K562 (cell line): ENCODE results near the gene IFT172. TPM values are rescaled to one million over a fixed set of nuclear protein-coding genes. Genes with fewer than 3 reads are reported as not detected.
A peak's percentile ranks its signal among the peaks of the same experiment; 100 is the strongest.

Source experiments
- ATAC-seq: fragments of 200-7000 bp; cut with Tn5 transposase; 3 replicates; pipeline ENCODE4 v1.9.1; 2020; ENCODE audit warnings: moderate library complexity
- BruUV-seq: library from RNA; stranded (reverse); fragments of 400-500 nt; replicated peaks from 2 replicates; lab custom pipeline; 2021; lab: Mats Ljungman, UMichigan
- CTCF ChIA-PET: fragments of 300-600 bp; formaldehyde crosslinking; extraction: SDS; loops from one replicate; lab custom pipeline; 2021; ENCODE audit warnings: low intra/inter-chr PET ratio; lab: Yijun Ruan, JAX
- POLR2A ChIA-PET: fragments of 300-600, 350-650 bp; sonication (Branson Sonifier 250); formaldehyde crosslinking; extraction: SDS; loops from one replicate; lab custom pipeline; 2021; ENCODE audit warnings: antibody characterized with exemption, inconsistent platforms; lab: Yijun Ruan, JAX
- DNase-seq, 4 experiments: peaks; one replicate each; pipeline versions ENCODE4 v3.0.0 to v3.0.0-alpha.2; 2011 to 2018; ENCODE audit warnings: low spot score in 3 of 4, mixed read lengths in 3 of 4; ENCODE audit errors: extremely low read depth in 1 of 4
- FAIRE-seq: peaks from 2 replicates; lab custom pipeline; 2011; peaks lifted over from hg19 to GRCh38; lab: Jason Lieb, UNC
- H2AFZ ChIP-seq: 2 replicates; pipeline ENCODE4 v1.6.0; 2011; ENCODE audit warnings: low read depth, low read length, control low read depth, inconsistent platforms
- H3K27ac ChIP-seq: fragments of 200-600 bp; 3 replicates; pipeline ENCODE4 v1.8.0; 2011; ENCODE audit warnings: low read depth, mild to moderate bottlenecking, control low read depth, inconsistent platforms, low read length, moderate library complexity, mixed read lengths; ENCODE audit errors: extremely low read depth
- H3K27me3 ChIP-seq, 2 experiments: fragments of 300-600 bp in 1 of 2; 2 replicates in 1 of 2; 3 replicates in 1 of 2; pipeline versions ENCODE4 v1.6.0 to v1.8.0; 2011; ENCODE audit warnings: inconsistent platforms in 2 of 2, low read length in 2 of 2, mild to moderate bottlenecking in 1 of 2, mixed read lengths in 1 of 2, moderate library complexity in 1 of 2; ENCODE audit not compliant: control insufficient read depth in 2 of 2, insufficient read depth in 2 of 2
- H3K36me3 ChIP-seq: fragments of 300-600 bp; 3 replicates; pipeline ENCODE4 v1.8.0; 2011; ENCODE audit warnings: mild to moderate bottlenecking, low read length, inconsistent platforms; ENCODE audit not compliant: control insufficient read depth, insufficient read depth
- H3K4me1 ChIP-seq, 2 experiments: fragments of 200-600 bp in 1 of 2; replicated peaks in 1 of 2; 2 replicates in 1 of 2; 3 replicates in 1 of 2; pipeline versions ENCODE4 v1.5.1 to v1.8.0; 2011; ENCODE audit warnings: inconsistent platforms in 2 of 2, low read length in 2 of 2, mild to moderate bottlenecking in 1 of 2, mixed read lengths in 1 of 2, moderate library complexity in 1 of 2; ENCODE audit not compliant: control insufficient read depth in 2 of 2, insufficient read depth in 2 of 2
- H3K4me2 ChIP-seq: 2 replicates; pipeline ENCODE4 v1.6.1; 2011; ENCODE audit warnings: low read length, control low read depth, inconsistent platforms, mixed read lengths; ENCODE audit not compliant: insufficient read depth
- H3K4me3 ChIP-seq: fragments of 200-600 bp; sonication (generic), shearing (Covaris generic); 2 replicates; pipeline ENCODE4 v1.5.1; 2016; ENCODE audit warnings: control low read depth, inconsistent platforms
- H3K79me2 ChIP-seq: fragments of 200-600 bp; 3 replicates; pipeline ENCODE4 v1.8.0; 2011; ENCODE audit warnings: low read length, inconsistent platforms; ENCODE audit not compliant: control insufficient read depth, insufficient read depth
- H3K9ac ChIP-seq, 2 experiments: 2 replicates each; pipeline versions ENCODE4 v1.6.0 to v1.6.1; 2011; ENCODE audit warnings: low read depth in 2 of 2, low read length in 2 of 2, control low read depth in 1 of 2, inconsistent platforms in 1 of 2, mild to moderate bottlenecking in 1 of 2, mixed read lengths in 1 of 2; ENCODE audit not compliant: insufficient read depth in 1 of 2
- H3K9me1 ChIP-seq: one replicate; pipeline ENCODE4 v1.6.0; 2011; ENCODE audit warnings: inconsistent platforms, mild to moderate bottlenecking, low read length, moderate library complexity; ENCODE audit not compliant: control insufficient read depth, insufficient read depth
- H3K9me3 ChIP-seq: replicated peaks from 2 replicates; pipeline ENCODE4 v1.5.1; 2011; ENCODE audit warnings: low read depth, low read length, inconsistent platforms; ENCODE audit not compliant: control insufficient read depth, insufficient read depth
- H4K20me1 ChIP-seq: replicated peaks from 2 replicates; pipeline ENCODE4 v1.6.1; 2011; ENCODE audit warnings: low read length, inconsistent platforms, mixed read lengths; ENCODE audit not compliant: control insufficient read depth, insufficient read depth
- ARID1B ChIP-seq: fragments of 450-650 bp; IDR thresholded peaks from 2 replicates; pipeline ENCODE4 v1.6.1; 2016; ENCODE audit warnings: antibody characterized with exemption, mild to moderate bottlenecking, inconsistent platforms
- CBFA2T2 ChIP-seq: fragments of 450-650 bp; conservative IDR thresholded peaks from 2 replicates; pipeline ENCODE4 v1.6.1; 2017; ENCODE audit warnings: mild to moderate bottlenecking
- CBFA2T3 ChIP-seq: fragments of 450-650 bp; IDR thresholded peaks from 2 replicates; pipeline ENCODE4 v1.6.1; 2017
- CC2D1A ChIP-seq: fragments of 450-650 bp; IDR thresholded peaks from 2 replicates; pipeline ENCODE4 v1.6.1; 2017; ENCODE audit warnings: mild to moderate bottlenecking
- E2F5 ChIP-seq: sonication (generic); formaldehyde crosslinking; IDR thresholded peaks from 2 replicates; pipeline ENCODE4 v1.8.0; 2022; ENCODE audit warnings: mild to moderate bottlenecking, missing genetic modification reagents
- GABPB1 ChIP-seq: sonication (generic); formaldehyde crosslinking; IDR thresholded peaks from 2 replicates; pipeline ENCODE4 v1.8.0; 2022; ENCODE audit warnings: mild to moderate bottlenecking, missing genetic modification reagents
- ID3 ChIP-seq, 2 experiments: fragments of 250-450 bp in 1 of 2; fragments of 450-650 bp in 1 of 2; sonication (Bioruptor Pico) in 1 of 2; IDR thresholded peaks; 2 replicates each; pipeline versions ENCODE4 v1.6.1 to v1.8.0; 2016 to 2021; ENCODE audit warnings: mild to moderate bottlenecking in 2 of 2, moderate library complexity in 2 of 2, missing compliant biosample characterization in 1 of 2, missing genetic modification characterization in 1 of 2
- NFIC ChIP-seq: fragments of 450-650 bp; IDR thresholded peaks from 2 replicates; pipeline ENCODE4 v1.6.1; 2017; ENCODE audit warnings: mild to moderate bottlenecking, inconsistent platforms
- NR3C1 ChIP-seq: sonication (generic); formaldehyde crosslinking; IDR thresholded peaks from 2 replicates; pipeline ENCODE4 v1.8.1; 2022; ENCODE audit warnings: missing genetic modification reagents
- POLR2H ChIP-seq: IDR thresholded peaks from 2 replicates; pipeline ENCODE4 v1.6.1; 2016; ENCODE audit warnings: missing genetic modification characterization, low read depth, mild to moderate bottlenecking, control low read depth, missing compliant biosample characterization, moderate library complexity
- SPI1 ChIP-seq: IDR thresholded peaks from 2 replicates; pipeline ENCODE4 v1.6.1; 2011; ENCODE audit warnings: low read depth, low read length, control low read depth, borderline replicate concordance
- STAG1 ChIP-seq: sonication (generic); formaldehyde crosslinking; IDR thresholded peaks from 2 replicates; pipeline ENCODE4 v1.5.0; 2020; ENCODE audit warnings: missing genetic modification reagents, borderline replicate concordance
- TAL1 ChIP-seq: fragments of 450-650 bp; IDR thresholded peaks from 2 replicates; pipeline ENCODE4 v1.6.1; 2016; ENCODE audit warnings: mild to moderate bottlenecking
- TCF3 ChIP-seq: sonication (generic); formaldehyde crosslinking; IDR thresholded peaks from 2 replicates; pipeline ENCODE4 v1.4.0; 2020; ENCODE audit warnings: mild to moderate bottlenecking, missing genetic modification reagents
- TEAD4 ChIP-seq, 2 experiments: sonication (generic) in 1 of 2; formaldehyde crosslinking in 1 of 2; IDR thresholded peaks; 2 replicates each; pipeline versions ENCODE4 v1.6.1 to v1.8.0; 2012 to 2022; ENCODE audit warnings: borderline replicate concordance in 1 of 2, inconsistent platforms in 1 of 2, low read length in 1 of 2, mild to moderate bottlenecking in 1 of 2, missing genetic modification reagents in 1 of 2
- ZNF696 ChIP-seq: fragments of 250-450 bp; sonication (Bioruptor Pico); conservative IDR thresholded peaks from 2 replicates; pipeline ENCODE4 v1.4.0; 2020; ENCODE audit warnings: mild to moderate bottlenecking, moderate library complexity
- WGBS: fragments of 100-300 bp; shearing (Covaris generic); methylation state at CpG from one replicate; pipeline ENCODE4 v1.1.6; 2016; ENCODE audit warnings: low coverage, mixed read lengths; ENCODE audit not compliant: insufficient coverage; ENCODE audit errors: missing lambda C conversion rate; 5-methylcytosine and 5-hydroxymethylcytosine counted together
- in situ Hi-C: fragments of 300-500 bp; cut with MboI; formaldehyde crosslinking; loops from 4 replicates; pipeline ENCODE4 v1.15.0; 2018; ENCODE audit warnings: inconsistent platforms, mixed read lengths
- intact Hi-C: fragments of 100-400 bp; cut with micrococcal nuclease; formaldehyde crosslinking; loops from 2 replicates; pipeline ENCODE4 v1.14.2; 2022
- polyA plus RNA-seq, 8 experiments: library from polyadenylated mRNA; depleted of rRNA in 4 of 8; stranded (reverse) in 5 of 8; unstranded in 3 of 8; fragments of >200 nt; fragmentation: Nextera tagmentation in 2 of 8; fragmentation: Illumina TruSeq in 1 of 8; extraction: Ambion mirVana in 2 of 8; extraction: Trizol in 1 of 8; gene quantifications; 2 replicates each; pipeline versions ENCODE4 v1.2.1 to v1.2.3, GENCODE V29; 2011 to 2014; ENCODE audit warnings: inconsistent platforms in 1 of 8, missing spikeins in 1 of 8
- total RNA-seq, 7 experiments: library from RNA; depleted of rRNA in 6 of 7; stranded (reverse); fragments of >200 nt in 6 of 7; fragmentation: Illumina TruSeq in 2 of 7; extraction: Trizol in 2 of 7; gene quantifications; 2 replicates each; pipeline versions ENCODE4 v1.2.1 to v1.2.3, GENCODE V29; 2011 to 2021; ENCODE audit warnings: low replicate concordance in 1 of 7

The IFT172 gene
- total and polyA plus RNA-seq, 9 of the 15 experiments (the other 6 are each of a cell fraction or from before 2014, with no cell fraction given): 5.6 to 19.1 (median 13.5) TPM

GRCh38 chr2:27461118-27461517 lies 28.4 kb downstream of the IFT172 start:
- CTCF ChIA-PET: no interaction called here
- Histone ChIP-seq H3K4me2 (peak overlapping the region; percentile 23; the same call in 1 of the 2 replicates), H2AFZ (no peak overlapping the region), H3K79me2 (no peaks in the 10 kb centered on the region), H3K9me3 (no peaks in the 10 kb centered on the region), H3K36me3 (peaks cover 15% of the 10 kb centered on the region; the same call in 2 of the 3 replicates), H3K27me3 (no peaks in the 10 kb centered on the region), H3K4me1 (peaks cover 6 to 8% of the 10 kb centered on the region in 2 experiments; a peak in 4 of 5 replicates), H4K20me1 (no peaks in the 10 kb centered on the region), H3K27ac (no peak overlapping the region), H3K4me3 (no peak overlapping the region), H3K9ac (peak overlapping the region in 1 of 2 experiments; percentile 82; a peak in 2 of 4 replicates), H3K9me1 (no peaks in the 10 kb centered on the region)
- intact Hi-C loops: no loop called here
- BruUV-seq: no TSS peak
- 15% methylated on average over 8 of the region's 8 CpGs for WGBS
- ATAC-seq (peak; percentile 88), DNase-seq (peak in 3 of 4 experiments; percentile 30 to 78 (median 51)), FAIRE-seq (peak; percentile 81)
- POLR2A ChIA-PET: interaction anchor here (0.7 kb wide), 2 partner anchors 14 to 222 kb away, joined by 3 read pairs; no protein-coding TSS in a partner anchor
- in situ Hi-C loops: no loop called here
- TF ChIP-seq ZNF696 (CRISPR knock-in tag) (no peak), TAL1 (peak; percentile 32; the same call in 1 of the 2 replicates), TEAD4 (IDR thresholded peaks at IDR 0.05; ENCODE audit: low read length) (peak; percentile 54; the same call in 1 of the 2 replicates), TEAD4 (CRISPR knock-in tag; IDR thresholded peaks at IDR 0.05; ENCODE audit: borderline replicate concordance) (no peak), NR3C1 (CRISPR knock-in tag) (no peak), POLR2H (tag) (no peak), STAG1 (CRISPR knock-in tag) (no peak), GABPB1 (CRISPR knock-in tag) (no peak), E2F5 (CRISPR knock-in tag) (no peak), SPI1 (peak; percentile 70; the same call in 1 of the 2 replicates), ARID1B (peak; percentile 70), TCF3 (peak; percentile 80), CBFA2T3 (peak; percentile 73), ID3 (CRISPR knock-in tag; IDR thresholded peaks at IDR 0.05) (no peak), ID3 (tag; IDR thresholded peaks at IDR 0.05) (no peak), CBFA2T2 (peak; percentile 39), CC2D1A (no peak), NFIC (peak; percentile 83)
